Bronchial epithelial cell (primary cell): ENCODE measurements around the gene SCGB1C1. TPM values are rescaled to one million over a fixed set of nuclear protein-coding genes. Genes with fewer than 3 reads are reported as not detected.
A peak's percentile ranks its signal among the peaks of the same experiment; 100 is the strongest.

Source experiments
- DNase-seq: peaks from one replicate; pipeline ENCODE4 v3.0.0-alpha.2; 2010; ENCODE audit warnings: low read depth
- FAIRE-seq: peaks from 2 replicates; lab custom pipeline; 2011; peaks lifted over from hg19 to GRCh38; lab: Jason Lieb, UNC
- H3K27me3 ChIP-seq: 2 replicates; pipeline ENCODE4 v1.5.1; 2011; ENCODE audit warnings: low read length; ENCODE audit not compliant: control insufficient read depth, insufficient read depth
- H3K36me3 ChIP-seq: 2 replicates; pipeline ENCODE4 v1.5.1; 2011; ENCODE audit warnings: low read length; ENCODE audit not compliant: control insufficient read depth, insufficient read depth
- H3K4me3 ChIP-seq: 2 replicates; pipeline ENCODE4 v1.5.1; 2011; ENCODE audit warnings: mild to moderate bottlenecking, low read depth, low read length, control low read depth
- total RNA-seq: library from RNA; depleted of rRNA; stranded (reverse); fragments of >200 nt; gene quantifications from 2 replicates; pipeline ENCODE4 v1.2.1, GENCODE V29; 2014
- TF ChIP-seq, protein P1 (sequence below): IDR thresholded peaks from 2 replicates; pipeline ENCODE4 v1.5.1; 2011; ENCODE audit warnings: mild to moderate bottlenecking, moderate library complexity, low read length, control low read depth, inconsistent platforms; ENCODE audit not compliant: insufficient read depth, severe bottlenecking

Gene SCGB1C1
- total RNA-seq, 1 donor from 2014 or later, result not detected

DNA sequence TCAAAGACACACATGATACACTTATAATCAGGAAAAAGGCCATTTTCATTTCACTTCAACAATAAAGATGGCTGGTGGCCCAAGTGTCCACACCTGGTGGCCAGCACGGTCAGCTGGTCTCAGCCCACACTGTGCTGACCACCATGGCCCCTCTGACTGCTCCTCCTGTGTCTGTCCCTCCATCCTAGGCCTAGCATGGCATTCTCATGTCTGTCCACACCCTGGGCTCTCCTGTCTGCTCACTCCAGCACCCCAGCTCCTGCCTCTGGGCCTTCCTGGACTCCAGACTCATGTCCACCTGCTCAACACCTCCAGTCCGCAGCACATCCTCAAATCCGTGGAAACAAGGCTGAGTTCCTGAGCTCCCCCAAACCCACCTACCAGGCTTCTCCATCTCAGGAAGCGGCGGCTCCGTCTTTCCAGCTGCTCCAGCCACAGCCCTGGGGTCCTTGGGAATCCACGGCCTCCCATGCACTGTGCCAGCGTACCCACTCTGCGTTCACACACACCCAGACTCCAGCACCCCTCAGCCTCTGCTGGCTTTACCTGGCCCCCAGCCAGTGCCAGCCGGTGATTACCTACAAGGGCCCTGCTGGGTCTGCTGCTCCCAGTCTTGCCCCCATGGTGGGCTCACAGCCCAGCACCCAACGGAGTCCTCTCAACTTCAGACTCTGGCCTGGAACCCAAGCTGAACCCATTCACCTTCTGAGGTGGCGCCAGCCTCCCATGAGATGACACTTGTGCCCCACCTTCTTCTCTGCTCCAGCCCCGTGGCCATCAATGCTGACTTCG lies 29.3 kb downstream of the SCGB1C1 start:
- Histone ChIP-seq H3K36me3 (no peaks in the 10 kb centered on the region), H3K4me3 (no peak overlapping the region), H3K27me3 (no peaks in the 10 kb centered on the region)
- FAIRE-seq, result no peak
- DNase-seq, result no peak
- TF ChIP-seq, protein P1, sequence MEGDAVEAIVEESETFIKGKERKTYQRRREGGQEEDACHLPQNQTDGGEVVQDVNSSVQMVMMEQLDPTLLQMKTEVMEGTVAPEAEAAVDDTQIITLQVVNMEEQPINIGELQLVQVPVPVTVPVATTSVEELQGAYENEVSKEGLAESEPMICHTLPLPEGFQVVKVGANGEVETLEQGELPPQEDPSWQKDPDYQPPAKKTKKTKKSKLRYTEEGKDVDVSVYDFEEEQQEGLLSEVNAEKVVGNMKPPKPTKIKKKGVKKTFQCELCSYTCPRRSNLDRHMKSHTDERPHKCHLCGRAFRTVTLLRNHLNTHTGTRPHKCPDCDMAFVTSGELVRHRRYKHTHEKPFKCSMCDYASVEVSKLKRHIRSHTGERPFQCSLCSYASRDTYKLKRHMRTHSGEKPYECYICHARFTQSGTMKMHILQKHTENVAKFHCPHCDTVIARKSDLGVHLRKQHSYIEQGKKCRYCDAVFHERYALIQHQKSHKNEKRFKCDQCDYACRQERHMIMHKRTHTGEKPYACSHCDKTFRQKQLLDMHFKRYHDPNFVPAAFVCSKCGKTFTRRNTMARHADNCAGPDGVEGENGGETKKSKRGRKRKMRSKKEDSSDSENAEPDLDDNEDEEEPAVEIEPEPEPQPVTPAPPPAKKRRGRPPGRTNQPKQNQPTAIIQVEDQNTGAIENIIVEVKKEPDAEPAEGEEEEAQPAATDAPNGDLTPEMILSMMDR, result no peak

DNA sequence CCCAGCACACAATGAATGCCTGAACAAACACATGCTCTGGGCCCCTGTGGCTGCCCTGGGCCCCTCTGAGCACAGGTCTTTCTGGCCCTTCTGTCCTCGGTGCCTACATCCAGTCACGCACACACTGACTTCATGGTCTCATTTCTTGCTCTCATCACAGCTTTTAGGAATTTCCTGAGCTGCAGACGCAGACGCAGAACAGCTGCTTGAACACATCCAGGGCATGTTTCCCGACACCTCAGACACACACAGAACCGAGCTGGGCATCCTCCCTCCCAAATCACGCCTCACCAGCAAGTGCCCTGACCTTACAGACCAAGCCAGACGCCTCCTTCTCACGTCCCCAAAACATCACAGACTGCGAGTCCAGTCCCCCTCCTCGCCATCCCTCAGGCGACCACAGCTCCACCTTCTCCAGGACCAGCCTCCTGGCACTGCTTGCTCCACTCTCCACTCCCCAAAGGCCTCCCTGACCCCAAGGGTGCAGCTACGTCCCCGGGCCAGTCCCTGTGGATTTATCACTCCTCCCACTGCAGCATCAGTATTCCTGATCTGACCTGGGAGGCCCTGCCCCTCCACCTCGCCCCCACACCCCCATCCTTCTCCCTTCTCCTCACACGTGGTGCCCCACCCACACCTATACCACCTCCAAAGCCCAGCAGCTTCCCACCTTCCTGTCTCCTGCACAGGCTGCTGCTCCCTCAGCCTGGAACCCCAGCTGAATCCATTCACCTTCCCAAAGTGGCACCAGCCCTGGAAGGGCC lies 30.3 kb downstream of the SCGB1C1 start:
- H3K4me3 ChIP-seq, result no peak overlapping the region
- no peaks in the 10 kb centered on the region for H3K27me3 ChIP-seq
- DNase-seq, result no peak
- no peaks in the 10 kb centered on the region for H3K36me3 ChIP-seq
- no peak for FAIRE-seq
- TF ChIP-seq, protein P1, result no peak

DNA sequence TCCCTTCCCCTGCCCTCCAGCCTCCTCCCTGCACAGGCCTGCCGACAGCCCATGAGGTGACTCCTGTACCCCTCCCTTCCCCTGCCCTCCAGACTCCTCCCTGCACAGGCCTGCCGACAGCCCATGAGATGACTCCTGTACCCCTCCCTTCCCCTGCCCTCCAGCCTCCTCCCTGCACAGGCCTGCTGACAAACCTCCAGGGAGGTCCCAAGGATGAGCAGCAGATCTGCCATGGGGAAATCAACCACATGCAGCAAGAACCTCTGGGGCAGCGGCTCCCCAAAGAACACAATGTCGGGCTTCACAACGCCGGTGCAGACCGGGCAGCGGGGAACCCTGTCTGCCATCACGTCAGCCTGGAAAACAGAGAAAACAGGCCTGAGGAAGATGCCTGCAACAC lies 31.0 kb downstream of the SCGB1C1 start:
- FAIRE-seq, result no peak
- DNase-seq, result no peak
- H3K36me3 ChIP-seq, result no peaks in the 10 kb centered on the region

DNA sequence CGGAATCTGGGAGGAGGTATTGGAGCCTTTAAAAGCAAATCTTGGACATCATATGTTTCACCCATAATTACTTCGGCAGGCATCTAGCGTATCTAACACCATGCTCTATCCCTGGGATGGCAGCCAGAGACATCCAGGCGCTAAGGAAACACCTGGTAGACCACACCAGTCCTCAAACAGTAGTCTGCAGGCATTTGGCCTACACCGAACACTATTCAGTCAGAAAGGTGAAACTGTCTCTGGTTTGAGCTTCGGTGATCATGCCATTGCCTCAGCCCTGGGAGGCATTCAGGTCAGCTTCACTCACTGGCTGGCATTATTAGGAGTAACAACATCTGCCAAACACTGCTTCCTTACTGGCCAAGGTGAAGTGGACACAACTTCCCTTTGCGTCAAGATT lies 31.5 kb downstream of the SCGB1C1 start:
- FAIRE-seq (no peak), DNase-seq (no peak)
- no peaks in the 10 kb centered on the region for H3K36me3 ChIP-seq
- TF ChIP-seq, protein P1, result no peak
- H3K4me3 ChIP-seq, result no peak overlapping the region
- no peaks in the 10 kb centered on the region for H3K27me3 ChIP-seq

More for the DNA sequence above, 31.0 kb downstream of the SCGB1C1 start:
- no peak overlapping the region for H3K4me3 ChIP-seq
- TF ChIP-seq, protein P1, result no peak
- no peaks in the 10 kb centered on the region for H3K27me3 ChIP-seq

DNA sequence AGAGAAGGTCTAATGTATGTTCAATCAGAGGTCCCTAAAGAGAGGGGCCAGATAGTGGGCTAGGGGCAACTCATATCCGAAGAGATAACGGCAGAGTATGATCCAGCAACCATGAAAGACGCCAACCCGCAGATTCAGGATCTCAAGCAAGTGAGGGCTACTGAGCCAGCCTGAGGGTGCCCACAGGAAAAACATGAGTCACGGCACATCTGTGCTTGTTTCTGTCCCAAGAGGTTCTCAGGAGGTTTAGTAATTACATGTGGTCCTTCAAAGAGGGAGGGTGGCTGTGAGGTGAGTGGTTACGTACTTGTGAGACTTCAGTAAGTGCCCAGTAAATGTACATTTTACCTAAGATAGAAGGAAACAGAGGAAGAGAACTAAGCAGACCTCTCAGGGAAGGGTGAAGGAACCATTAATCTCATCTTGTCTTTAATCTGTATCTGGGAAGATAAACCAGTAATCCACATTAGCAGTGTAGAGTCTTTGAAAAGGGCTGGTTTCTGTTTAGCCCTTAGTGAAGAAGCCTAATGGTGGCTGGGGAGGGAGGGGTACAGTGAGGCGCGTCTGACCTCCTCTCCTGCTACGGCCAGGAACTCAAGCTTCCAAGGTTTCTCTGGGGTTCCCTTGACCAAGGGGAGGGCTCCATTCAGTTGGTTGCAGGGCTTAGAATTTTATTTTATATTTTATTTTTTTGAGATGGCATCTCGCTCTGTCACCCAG lies 33.0 kb downstream of the SCGB1C1 start:
- peak; percentile 71 for DNase-seq
- H3K27me3 ChIP-seq, result no peaks in the 10 kb centered on the region
- no peaks in the 10 kb centered on the region for H3K36me3 ChIP-seq
- TF ChIP-seq, protein P1, result no peak
- peak; percentile 60 for FAIRE-seq
- no peak overlapping the region for H3K4me3 ChIP-seq
